GM21576 (cell line): Measurements from ENCODE around the gene SECISBP2.
A peak's percentile ranks its signal among the peaks of the same experiment; 100 is the strongest.
"Not testable (repeated sequence)": the region's sequence is repeated elsewhere in the genome, so short reads cannot be mapped to it uniquely, and the experiment has no call there.

Experiments used
- ATAC-seq: cut with Tn5 transposase; IDR thresholded peaks from one replicate; pipeline ENCODE4 v1.9.1; 2021; ENCODE audit warnings: mild to moderate bottlenecking, moderate library complexity; ENCODE audit not compliant: unreplicated experiment

The SECISBP2 gene

DNA sequence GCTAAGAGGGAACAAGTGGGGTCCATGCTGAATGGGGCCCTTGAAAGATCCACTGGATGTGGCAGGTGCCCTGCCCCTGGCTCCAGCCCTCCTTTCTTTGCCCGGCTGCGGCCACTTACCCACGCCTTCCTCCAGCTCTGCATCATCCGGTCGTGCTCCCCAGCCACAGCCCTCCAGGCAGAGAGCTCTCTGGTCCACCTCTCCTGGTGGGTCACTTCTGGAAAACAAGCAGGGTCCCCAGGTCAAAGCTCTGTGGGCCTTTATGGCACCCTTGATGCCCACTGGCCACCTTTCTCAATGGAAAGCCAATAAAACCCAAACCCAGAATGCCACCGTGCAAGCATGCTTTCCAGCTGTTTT lies 45.0 kb downstream of the SECISBP2 start:
- ATAC-seq, result no peak

- ATAC-seq, result no peak
These were observed 45.8 kb downstream of the SECISBP2 start for GRCh38 chr9:89363921-89364665.

DNA sequence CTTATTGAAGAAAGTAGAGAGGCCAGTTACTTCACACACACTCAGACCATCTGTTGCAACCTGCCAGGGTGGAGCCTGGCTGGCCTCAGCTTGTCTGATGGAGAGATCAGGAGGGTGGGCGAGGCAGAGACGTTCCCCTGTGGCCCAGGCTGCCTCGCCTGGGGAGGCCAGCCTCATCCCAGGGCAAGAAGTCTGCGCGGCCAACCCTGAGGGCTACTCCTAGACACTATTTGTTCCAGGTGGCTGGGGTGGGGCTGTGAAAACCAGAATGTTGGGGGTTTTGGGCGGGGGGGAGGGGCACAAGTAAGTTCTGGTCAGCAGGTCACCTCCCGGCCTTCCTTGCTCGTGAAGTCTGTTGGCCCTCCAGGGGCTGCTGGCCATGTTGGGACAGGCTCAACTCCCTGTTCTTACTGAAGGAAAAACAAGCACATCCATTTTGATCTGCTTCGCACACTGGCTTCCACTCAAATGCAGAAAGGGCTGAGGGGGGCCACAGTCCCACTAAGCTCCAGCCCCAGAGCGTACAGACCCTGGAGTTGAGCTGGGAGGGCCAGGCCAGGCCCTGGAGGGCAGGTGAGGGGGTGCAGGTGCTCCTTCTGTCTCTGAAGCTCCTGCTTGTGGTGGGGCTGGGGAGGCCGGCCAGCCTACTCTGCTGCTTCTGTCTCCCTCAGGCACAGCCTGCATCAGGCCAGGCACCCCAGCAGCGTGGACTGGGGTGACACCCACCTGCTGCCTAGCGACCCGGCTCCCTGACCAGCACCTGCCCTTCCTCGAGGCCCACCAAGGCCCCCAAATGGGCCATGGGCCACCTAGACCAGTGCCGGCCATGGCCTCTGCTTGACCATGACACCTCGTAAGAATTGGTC lies 46.6 kb downstream of the SECISBP2 start:
- no peak for ATAC-seq

DNA sequence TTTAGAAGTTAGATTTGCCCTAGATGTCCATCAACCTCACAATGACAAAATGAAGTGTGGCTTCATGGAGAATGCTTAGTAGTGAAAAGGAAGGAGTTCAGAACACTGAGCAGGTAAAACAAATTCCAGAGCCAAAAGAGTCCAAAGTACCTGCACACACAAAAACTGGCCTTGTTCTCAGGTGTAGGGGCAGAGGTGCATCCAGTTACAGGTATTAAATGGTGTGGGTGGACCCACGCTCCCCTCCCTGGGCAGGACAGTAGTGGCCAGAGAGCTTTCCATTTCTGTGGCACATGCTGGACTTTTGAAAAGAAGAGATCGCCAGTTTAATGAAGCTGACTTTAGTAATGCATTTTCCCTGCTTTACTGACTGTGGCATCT lies 47.2 kb downstream of the SECISBP2 start:
- ATAC-seq, result no peak

DNA sequence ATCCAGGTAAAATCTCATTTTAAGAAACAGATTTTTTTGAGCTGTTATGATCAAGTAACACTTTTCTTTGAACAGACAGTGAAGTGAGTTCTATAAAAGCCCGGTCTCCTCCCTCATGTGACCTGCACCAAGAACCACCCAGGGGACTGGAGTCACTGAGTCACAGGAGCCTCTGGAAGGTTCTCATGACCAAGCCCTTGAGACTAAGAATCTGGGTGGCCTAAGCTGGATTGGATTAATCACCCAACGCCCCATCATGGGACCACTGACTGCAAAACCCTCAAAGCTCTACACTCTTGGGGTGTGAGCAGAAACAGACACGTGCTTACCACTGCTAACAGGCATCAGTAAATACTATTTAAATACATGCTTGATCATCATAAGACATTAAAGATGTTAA lies 48.4 kb downstream of the SECISBP2 start:
- ATAC-seq, result no peak

DNA sequence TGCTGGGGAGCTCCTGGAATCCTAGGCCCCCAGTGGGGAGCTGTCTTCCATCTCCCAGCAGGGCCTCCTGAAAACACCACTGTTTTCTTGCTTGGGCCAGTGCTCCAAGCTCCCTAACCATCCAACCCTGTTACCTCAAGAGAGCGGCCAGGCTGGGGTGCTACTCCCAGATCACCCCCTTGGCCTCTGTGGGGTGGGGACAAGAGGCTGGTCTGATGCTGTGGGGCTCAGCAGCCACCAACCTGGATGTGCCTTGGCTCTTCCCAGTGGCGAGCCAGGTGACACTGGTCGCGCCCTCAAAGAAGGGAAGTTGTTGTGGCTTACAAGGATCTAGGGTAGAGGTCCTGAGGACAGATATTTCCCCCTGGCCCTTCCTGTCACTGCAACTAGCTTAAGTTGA lies 49.0 kb downstream of the SECISBP2 start:
- no peak for ATAC-seq

DNA sequence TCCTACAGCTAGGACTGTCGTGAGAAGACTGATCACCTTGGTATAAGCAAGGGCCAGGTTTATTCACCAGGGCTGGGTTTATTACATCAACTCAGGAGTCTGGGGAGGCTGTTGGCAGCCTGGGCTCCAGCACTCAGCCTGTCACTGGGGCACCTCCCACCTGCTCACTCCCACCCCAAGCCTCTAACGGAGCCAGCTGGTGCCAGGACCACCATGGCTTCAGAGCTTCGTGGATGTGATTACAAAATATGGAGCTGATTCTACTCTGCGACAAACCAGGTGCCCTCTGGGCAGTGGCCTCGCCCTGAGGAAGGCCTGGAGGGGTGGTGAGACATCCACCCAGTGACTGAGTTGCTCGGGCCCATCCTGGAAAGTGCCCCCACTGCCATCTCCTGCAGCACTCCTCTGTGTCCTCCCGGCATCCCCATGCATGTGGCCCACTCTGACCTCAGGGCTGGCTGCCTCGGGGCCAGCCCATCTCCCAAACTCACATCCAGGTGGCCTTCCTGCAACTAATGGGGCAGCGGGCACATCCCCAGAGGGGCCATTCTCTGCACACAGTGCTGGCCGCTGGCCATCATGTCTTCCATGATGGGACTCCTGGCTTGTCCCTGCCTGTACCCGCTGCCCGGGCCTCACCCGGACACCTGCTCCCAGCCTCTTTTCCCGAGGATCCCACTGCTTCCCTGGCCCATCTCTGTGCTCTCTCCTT lies 49.6 kb downstream of the SECISBP2 start:
- no peak for ATAC-seq

- ATAC-seq, result no peak
These were observed 50.2 kb downstream of the SECISBP2 start for GRCh38 chr9:89368550-89368949.

DNA sequence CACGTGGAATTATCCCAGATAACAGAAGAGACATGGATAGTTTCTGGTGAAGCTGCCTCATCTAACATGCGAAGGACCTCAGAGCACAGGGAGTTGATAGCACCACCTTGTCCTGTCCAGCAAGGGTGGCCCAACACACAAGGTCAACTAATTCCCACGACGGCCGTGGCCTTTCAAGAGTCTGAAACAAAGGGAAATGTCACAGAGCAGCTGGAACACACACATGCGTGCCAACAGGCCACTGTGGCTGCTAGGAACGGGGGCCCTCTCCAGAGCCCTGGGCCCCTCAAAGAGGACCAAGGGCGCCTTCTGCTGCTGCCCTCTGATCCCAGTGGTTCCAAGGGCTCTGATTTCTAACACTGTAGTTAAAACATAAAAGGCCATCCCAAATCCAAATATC lies 50.7 kb downstream of the SECISBP2 start:
- ATAC-seq, result no peak

DNA sequence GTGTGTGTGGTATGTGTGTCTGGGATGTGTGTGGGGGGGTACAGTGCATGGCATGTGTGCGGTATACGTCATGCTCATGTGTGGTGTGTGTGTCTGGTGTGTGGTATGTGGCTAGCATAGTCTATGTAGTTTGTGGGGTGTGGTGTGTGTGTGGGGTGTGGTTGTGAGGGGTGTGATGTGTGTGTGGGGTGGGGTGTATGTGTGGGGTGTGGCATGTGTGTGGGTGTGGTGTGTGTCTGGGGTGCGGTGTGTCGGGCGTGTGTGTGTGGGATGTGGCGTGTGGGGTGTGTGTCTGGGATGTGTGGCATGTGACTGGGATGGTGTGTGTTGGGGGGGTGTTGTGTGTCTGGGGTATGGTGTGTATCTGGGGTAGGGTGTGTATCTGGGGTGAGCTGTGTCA lies 52.3 kb downstream of the SECISBP2 start:
- no peak for ATAC-seq

DNA sequence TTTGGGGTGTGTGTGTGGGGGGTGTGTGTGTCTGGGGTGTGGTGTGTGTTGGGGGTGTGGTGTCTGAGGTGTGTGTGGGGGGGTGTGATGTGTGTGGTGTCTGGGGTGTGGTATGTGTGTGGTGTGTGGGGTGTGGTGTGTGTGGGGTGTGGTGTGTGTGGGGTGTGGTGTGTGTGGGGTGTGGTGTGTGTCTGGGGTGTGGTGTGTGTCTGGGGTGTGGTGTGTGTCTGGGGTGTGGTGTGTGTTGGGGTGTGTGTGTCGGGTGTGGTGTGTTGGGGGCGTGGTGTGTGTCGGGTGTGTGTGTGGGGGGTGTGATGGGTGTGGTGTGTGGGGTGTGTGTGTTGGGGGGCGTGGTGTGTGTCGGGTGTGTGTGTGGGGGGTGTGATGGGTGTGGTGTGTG lies 53.5 kb downstream of the SECISBP2 start:
- ATAC-seq, result not testable (repeated sequence)

GRCh38 chr9:89372230-89372816 lies 54.0 kb downstream of the SECISBP2 start:
- no peak for ATAC-seq

- ATAC-seq, result no peak
These were observed 54.7 kb downstream of the SECISBP2 start for GRCh38 chr9:89372979-89373378.

- ATAC-seq, result no peak
These were observed 55.9 kb downstream of the SECISBP2 start for GRCh38 chr9:89374176-89374575.

DNA sequence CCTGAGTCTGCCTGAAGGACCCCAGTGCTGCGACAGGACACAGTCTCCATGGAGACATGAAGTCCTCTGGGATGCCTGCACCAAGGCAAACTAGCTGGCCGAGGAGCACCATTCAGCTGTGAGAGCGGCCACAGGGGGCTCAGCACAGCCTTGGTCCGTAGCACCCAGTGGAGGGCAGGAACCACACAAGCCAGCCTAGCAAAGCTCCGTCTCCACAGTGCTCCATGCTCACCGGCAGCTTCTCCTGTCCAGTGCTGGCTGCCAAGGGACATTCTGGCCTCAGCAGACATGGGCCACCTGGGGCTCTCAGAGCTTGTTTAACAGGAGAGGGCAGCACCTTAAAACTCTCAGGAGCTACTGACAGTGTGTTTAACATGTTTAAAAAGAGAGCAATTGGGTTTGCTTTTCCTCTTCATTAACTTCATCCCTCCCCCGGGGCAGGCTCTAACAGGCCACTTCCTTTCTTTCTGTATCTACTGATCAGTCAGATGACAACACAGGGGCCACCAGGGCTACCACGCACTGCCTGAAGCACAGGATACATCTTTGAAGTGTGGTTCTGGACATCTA lies 57.0 kb downstream of the SECISBP2 start:
- ATAC-seq, result peak; percentile 73

DNA sequence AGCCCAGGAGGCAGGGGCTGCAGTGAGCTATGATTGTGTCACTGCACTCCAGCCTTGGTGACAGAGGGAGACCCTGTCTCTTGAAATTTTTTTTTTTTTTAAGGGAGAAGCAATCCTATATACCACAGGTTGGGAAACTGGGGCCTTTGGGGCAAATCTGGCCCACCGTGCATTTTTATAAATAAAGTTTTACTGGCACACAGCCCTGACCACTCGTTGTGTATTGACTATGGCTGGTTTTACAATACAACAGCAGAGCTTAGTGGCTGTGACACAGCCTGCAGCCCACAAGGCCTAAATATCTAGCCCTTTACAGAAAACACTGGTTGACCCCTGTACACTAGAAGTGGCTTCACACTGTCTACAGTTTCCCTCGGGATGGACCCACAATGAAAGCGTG lies 58.0 kb downstream of the SECISBP2 start:
- no peak for ATAC-seq

GRCh38 chr9:89376741-89377351 lies 58.5 kb downstream of the SECISBP2 start:
- ATAC-seq, result no peak

GRCh38 chr9:89377411-89377810 lies 59.1 kb downstream of the SECISBP2 start:
- ATAC-seq, result no peak

- ATAC-seq, result no peak
These were observed 60.2 kb downstream of the SECISBP2 start for GRCh38 chr9:89378541-89378940.

GRCh38 chr9:89379031-89379430 lies 60.7 kb downstream of the SECISBP2 start:
- ATAC-seq, result no peak
